GM18519 (cell line): ENCODE measurements around the gene RNASEH2A.

Source experiments
- ATAC-seq: cut with Tn5 transposase; IDR thresholded peaks from one replicate; pipeline ENCODE4 v1.9.1; 2021; ENCODE audit warnings: mild to moderate bottlenecking, moderate library complexity; ENCODE audit not compliant: unreplicated experiment, low FRiP score

The RNASEH2A gene

DNA sequence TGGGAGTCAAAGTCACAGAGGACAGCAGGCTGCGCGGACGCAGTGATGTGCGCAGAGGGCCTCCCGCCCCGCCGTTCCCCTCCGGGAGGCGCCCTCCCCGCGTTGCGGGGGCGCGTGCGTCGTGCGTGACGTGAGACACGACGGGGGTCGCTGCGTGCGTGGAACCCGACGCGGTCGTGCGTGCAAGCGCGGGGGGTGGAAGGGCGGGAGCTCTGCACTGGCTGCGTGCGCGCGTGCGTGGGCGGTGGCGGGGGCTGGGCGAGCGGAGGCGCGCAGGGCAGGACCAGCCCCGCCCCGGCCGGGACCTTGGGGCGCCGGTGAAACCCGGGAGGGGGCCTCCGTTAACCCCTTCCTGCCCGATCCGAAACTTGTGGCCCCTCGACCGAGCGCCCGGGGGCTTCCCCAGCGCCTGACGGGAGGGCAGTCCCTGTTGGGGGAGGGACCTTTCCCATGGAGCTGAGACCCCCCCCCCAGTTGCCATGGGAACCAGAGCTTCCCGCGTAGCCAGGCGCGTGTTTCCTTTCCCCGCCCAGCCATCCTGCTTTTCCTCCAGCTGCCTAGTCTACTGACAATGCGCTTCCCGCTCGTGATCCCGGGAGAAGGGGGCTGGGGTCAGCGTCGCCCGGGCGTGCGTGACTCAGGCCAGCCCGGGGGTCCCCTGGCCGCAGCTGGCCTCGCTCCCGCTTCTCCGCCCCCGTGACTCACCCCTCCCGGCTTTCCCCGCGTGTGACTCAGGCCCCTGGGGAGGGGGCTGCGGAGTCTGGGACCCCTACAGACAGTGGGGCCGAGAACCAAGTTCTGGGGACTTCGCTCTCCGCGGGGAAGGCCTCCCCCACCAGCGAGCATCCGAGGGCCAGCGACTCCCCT, 23.7 kb upstream of the RNASEH2A start:
- ATAC-seq, result no peak

DNA sequence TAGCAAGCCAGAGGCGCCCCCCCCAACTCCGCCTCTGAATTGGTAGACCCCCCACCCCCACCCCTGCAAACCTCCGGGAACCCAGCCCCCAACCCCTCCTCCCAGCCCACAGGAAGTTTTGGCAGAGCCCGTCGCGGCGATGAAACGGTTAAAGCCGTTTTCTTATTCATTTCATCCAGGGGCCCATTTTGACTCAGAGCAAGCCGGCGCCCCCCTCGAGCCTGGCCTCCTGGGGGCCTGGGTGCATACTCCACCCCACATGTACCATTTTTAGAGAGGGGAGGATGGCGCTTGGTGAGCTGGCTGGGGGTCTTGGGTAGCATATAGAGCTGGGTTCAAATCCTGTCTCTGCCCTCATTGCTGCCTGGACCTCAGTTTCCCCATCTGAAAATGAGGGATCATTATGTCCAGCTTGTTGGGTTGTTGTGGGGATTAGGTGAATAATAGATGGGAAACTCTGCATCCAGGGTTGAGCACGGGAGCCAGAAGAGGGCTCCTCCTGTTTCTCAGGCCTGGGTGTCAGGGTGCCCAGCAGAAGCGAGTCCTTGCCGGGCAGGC, 23.0 kb upstream of the RNASEH2A start:
- ATAC-seq, result no peak

DNA sequence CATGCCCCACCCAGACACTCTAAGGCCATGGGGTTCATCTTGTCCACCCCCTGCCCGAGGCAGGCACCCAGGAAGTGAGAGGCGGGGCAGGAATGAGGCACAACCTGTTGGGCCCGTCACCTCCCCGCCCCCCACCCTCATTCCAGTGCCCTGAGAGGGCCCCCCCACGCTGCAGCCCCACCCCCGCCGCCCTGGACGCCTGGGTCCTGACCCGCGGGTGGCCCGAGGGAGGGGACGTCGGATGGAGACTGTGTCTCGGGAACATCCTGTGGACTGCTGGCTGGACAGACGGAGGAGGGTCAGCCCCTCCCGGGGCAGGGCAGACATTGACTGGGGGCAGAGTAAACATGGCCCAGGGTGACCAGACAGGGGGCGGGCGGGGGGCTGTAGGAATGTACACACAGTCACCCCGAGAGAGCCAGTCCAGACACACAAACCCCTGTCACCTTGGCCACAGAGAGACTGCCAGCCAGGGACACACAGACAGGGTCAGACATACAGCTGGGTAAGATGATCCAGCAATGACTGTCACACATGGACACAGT, 22.5 kb upstream of the RNASEH2A start:
- ATAC-seq, result no peak

DNA sequence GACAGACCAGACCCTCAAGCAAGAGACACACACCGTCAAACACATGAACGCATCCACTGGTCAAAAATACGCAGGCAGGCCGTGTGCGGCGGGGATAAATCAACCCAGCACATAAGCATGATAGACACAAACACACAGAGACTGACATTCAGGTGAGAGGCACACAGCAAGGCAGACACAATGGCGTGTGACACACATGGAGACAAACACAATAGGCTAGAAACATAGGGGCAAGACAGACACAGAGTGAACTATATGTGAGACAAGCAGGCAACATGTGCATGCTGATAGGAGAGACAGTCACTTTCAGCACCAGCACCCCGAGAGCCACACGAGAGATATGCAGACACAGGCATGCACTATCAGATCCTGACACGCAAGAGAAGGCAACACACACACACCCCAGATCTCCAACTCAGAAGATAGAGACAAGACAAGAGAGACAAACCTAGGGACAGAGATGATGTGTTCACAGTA, 22.0 kb upstream of the RNASEH2A start:
- ATAC-seq, result no peak

DNA sequence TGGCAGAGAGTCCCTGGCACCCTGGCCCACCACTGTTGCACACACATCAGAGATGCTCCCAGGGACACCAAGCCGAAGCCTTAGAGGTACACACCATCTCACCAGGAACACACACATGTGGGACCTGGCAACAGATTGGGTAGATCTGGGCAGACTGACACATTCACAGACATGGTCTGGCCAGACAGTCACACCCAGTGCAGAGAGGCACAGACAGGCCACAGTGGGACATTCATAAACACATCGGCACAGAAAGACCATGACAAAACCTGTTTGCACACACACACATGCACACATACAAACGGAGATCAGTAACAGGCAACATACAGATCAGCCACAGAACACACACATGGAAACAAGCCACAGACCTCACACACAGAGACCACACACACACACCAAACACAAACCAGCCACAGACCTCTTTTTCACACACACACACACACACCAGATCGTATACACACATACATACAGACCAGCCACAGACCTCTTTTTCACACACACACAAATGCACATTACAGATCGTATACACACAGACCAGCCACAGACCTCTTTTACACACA, 21.4 kb upstream of the RNASEH2A start:
- no peak for ATAC-seq

DNA sequence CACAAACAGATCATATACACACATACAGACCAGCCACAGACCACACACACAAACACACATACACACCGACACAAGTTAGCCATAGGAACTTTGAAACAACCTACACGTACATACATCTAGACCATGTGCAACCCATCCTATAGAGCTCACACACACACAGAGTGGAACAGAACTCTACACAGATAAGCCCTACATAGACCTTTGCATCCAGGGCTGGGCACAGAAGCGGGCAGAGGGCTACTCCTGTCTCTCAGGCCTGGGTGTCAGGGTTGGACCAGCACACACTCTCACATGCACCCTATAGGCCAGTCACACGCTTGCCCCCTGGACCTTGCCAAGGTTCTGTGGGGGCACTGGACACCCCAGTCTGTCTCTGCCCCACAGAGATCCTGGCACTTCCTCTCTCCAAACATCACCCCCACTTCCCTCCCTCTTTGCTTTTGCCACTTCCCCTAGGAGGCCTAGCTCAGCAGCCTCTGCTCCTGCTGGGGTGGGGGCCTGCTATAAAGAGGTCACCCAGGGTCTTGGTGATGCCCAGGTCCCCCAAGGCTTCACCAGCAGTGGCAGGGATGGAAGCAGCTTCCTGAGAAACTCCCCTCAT, 20.9 kb upstream of the RNASEH2A start:
- ATAC-seq, result no peak

DNA sequence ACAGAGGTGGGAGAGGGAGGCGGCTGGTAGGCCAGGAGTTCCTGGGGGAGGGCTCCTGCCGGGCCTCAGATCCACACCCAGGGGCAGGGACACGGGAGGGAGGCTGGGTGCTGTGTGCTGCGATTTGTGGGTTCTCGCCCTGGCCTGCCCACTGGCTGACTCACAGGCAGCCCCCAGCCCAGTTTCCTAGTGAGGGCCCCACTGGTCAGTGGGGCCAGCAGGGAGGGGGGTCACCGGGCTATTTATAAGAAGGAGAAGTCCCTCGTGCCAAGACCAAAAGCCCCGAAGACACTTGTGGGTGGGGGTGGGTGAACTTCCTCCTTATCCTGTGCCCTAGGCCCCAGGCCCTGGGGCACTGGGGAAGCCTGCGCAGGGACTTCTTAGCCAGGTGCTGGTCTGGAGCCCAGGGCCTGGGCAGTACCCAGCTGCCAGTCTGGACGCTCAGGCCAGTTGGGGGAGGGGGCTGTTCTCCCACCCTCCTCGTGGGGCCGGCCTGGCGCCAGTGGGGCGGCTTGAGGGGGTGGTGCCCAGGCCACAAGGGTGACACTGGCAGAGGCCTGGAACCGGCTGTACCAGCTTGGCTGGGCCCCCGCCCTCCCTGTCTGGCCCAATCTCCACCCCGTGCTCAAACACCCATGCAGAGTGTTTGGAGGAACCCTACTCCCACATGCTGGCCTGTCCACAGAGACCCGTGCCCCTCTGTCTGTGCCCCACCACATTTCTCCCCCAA, 20.1 kb upstream of the RNASEH2A start:
- ATAC-seq, result no peak

DNA sequence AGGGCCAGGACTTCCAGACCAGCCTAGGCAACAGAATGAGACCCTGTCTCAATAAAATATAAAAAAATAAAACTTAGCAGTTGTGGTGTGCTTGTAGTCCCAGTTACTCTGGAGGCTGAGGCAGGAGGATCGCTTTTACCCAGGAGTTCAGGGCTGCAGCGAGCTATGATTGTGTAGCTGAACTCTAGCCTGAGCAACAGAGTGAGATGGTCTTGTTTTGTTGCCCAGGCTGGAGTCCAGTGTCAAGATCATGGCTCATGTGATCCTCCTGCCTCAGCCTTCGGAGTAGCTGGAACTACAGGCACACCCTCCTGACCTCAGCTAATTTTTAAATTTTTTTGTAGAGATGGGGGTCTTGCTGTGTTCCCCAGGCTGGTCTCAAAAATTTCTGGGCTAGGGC, 19.4 kb upstream of the RNASEH2A start:
- ATAC-seq, result no peak

DNA sequence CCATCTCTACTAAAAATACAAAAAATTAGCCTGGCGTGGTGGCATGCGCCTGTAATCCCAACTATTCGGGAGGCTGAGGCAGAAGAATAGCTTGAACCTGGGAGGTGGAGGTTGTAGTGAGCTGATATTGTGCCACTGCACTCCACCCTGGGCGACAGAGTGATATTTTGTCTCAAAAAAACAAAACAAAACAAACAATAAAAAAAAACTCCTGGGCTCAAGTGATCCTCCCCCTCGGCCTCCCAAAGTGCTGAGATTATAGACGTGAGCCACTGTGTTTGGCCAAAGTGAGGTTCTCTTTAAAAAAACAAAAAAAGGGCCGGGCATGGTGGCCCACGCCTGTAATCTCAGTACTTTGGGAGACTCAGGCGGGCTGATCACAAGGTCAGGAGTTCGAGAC, 18.9 kb upstream of the RNASEH2A start:
- no peak for ATAC-seq

DNA sequence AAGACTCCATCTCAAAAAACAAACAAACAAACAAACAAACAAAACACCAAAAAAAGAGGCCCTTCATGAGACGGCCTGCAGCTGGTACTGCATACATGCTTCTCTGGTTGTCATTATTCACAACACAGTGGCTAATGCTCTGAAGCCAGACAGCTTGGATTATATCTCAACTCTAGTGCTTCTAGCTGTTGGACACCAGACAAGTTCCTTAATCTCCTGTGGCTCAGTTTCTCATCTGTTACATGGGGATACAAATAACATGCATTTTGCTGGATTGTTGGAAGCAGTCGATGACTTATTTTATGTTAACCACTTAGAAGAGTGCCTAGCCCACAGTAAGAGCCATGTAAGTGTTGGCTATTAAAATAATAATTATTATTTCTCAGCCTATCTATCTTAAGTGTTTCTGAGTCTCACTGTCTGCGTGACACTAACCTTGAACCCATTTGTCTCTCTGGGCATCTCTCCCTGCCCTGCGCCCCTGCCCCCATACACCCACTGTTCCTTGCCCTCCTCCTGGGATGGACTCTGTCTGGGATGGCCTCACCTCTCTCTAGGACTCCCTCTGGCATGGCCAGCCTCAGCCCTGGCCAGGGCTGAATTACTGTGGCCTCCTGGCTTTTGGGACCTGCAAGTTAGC, 18.2 kb upstream of the RNASEH2A start:
- no peak for ATAC-seq

DNA sequence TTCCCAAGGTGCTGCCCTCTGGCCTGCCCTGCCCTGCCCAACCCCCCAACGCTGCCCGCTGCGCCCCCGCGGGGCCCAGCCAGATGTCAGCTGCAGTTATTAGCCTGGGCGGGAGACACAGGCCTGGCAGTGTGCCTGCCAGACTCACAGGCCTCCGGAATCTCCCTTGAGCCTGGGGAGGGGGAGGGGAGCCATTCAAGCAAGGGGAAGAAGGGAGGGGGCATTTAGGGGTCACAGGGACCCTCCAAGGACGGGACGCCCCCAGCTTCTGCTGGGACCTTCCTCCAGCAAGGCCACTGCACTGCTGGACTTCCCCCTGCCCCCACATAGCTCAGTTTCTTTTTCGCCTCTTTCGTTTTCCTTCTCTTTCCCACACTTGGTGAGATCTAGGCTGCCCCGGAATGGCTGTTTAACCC, 17.7 kb upstream of the RNASEH2A start:
- no peak for ATAC-seq

DNA sequence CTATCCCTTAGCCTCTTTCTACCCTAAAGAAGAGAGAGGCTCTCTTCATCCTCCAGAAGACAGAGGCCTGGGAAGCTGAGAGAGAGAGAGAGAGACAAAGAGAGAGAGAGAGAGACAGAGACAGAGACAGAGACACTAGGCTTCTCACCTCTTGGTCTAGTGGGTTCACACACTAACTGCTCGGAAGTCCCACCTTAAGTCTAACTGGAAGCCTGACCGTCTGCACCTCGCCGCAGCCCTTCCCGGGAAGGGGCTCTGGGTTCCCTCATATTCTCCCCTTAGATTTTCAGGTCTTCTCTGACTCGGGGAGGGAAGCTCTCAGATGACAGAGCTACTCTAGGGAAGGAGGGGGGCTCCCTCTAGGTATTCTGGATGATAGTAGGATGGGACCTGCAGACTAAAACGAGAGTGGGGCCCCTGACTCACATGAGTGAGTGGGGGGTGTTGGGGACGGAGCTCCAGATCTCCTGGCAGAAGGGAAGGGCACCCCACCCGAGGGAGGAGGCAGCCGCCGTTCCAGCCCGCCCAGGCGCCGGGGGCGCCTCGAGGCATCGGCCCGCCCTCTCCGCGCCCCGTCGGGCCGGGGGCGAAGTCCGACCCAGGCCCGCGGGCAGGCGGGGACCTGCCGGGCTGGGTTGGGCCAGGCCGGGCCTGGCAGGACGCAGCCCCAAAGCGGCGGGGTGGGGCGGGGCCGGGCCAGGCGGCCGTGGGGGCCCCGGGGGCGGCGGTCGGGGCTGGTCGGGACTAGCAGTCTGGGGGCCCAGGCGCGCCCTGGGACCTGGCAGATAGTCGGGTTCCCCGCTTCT, 17.1 kb upstream of the RNASEH2A start:
- peak; percentile 1 for ATAC-seq

DNA sequence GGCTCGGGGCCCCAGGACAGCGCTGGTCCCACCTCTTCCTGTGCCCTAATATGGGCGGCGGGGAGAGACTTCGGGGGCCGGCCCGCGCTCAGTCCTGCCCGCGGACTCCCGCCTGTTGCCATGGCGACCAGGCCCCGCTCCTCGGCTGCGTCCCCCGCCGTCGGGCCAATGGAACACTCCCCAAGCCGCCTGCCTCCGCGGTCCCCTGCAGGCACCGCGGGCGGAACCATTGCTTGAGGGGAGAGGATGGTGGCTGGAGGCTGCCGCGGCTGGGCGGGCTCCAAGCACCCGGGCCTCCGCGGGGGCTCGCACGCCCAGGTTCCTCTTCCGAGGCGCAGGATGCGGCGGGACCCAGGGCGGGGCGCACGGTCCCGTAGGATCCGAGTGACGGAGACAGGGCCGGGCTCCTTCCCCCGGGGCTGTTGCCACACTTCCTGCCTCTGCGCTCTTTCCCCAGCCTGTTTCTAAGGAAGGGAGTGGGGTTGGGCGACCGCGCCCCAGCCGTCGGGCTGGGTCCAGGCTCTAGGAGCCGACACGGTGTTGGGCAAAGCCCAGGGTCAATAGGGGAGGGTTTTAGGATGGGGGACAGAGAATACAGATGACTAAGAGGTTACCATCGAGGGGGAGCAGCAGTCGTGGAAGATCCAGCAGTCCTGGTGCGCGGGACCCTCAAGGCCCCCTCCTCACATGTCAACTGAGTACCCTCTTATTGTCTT, 16.3 kb upstream of the RNASEH2A start:
- ATAC-seq, result peak; percentile 30

DNA sequence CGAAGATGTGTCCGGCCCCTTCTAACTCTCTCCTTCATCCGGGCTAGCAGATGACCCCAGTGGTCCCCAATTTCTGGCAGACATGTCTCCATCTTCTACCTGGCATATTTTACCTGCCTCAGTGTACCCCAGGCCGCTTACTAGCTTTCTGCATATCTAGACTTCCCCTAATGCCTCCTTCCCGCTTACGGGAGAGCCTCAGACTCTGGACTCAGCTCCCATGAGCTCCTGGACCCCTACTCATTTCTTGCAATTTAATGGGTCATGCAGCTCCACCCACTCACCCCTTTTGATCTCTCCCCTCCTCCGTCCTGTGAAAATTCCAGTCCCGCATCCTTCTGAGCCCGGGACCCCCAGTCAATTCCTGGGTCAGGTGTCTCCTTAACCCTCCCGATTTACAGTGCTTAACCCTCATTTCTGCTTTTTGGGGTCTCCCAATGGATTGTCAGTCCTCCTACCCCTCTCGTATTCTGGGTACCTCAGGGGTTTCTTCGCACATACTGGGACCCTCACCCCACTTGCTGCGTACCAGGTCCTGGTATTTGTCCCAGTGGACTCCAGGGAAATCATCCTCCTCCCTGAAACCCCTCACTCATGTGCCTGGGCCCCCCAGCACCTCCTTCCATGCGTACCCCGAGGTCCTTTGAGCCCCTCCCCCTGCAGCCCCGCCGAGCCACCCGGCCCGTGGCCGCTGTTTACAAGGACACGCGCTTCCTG, 15.6 kb upstream of the RNASEH2A start:
- no peak for ATAC-seq

DNA sequence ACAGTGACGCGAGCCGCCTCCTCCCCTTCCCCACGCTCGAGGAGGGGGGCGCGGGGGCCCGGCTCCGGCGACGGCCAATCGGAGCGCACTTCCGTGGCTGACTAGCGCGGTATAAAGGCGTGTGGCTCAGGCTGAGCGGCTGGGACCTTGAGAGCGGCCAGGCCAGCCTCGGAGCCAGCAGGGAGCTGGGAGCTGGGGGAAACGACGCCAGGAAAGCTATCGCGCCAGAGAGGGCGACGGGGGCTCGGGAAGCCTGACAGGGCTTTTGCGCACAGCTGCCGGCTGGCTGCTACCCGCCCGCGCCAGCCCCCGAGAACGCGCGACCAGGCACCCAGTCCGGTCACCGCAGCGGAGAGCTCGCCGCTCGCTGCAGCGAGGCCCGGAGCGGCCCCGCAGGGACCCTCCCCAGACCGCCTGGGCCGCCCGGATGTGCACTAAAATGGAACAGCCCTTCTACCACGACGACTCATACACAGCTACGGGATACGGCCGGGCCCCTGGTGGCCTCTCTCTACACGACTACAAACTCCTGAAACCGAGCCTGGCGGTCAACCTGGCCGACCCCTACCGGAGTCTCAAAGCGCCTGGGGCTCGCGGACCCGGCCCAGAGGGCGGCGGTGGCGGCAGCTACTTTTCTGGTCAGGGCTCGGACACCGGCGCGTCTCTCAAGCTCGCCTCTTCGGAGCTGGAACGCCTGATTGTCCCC, 14.9 kb upstream of the RNASEH2A start, which contains the start of gene JUNB:
Gene JUNB (plus strand): TSS at position 142 of the 706 bp plus-strand sequence. CDS start 286 bp downstream, at position 428.
- peak; percentile 27 for ATAC-seq

DNA sequence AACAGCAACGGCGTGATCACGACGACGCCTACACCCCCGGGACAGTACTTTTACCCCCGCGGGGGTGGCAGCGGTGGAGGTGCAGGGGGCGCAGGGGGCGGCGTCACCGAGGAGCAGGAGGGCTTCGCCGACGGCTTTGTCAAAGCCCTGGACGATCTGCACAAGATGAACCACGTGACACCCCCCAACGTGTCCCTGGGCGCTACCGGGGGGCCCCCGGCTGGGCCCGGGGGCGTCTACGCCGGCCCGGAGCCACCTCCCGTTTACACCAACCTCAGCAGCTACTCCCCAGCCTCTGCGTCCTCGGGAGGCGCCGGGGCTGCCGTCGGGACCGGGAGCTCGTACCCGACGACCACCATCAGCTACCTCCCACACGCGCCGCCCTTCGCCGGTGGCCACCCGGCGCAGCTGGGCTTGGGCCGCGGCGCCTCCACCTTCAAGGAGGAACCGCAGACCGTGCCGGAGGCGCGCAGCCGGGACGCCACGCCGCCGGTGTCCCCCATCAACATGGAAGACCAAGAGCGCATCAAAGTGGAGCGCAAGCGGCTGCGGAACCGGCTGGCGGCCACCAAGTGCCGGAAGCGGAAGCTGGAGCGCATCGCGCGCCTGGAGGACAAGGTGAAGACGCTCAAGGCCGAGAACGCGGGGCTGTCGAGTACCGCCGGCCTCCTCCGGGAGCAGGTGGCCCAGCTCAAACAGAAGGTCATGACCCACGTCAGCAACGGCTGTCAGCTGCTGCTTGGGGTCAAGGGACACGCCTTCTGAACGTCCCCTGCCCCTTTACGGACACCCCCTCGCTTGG, 14.1 kb upstream of the RNASEH2A start:
- ATAC-seq, result no peak
